B cell (primary cell): ENCODE data around the gene PIGR. TPM values are rescaled to one million over a fixed set of nuclear protein-coding genes. Genes with fewer than 3 reads are reported as not detected.

Experiments
- ATAC-seq: fragments of 200-7000 bp; cut with Tn5 transposase; one replicate; pipeline ENCODE4 v1.10.0; 2021; ENCODE audit warnings: low read depth, mild to moderate bottlenecking, moderate number of reproducible peaks, moderate library complexity
- CTCF ChIA-PET: fragments of 350-600 bp; sonication (Branson Sonifier 250); formaldehyde crosslinking; loops from one replicate; lab custom pipeline; 2021; ENCODE audit warnings: antibody characterized with exemption, inconsistent platforms; lab: Charles Lee
- POLR2A ChIA-PET: fragments of 350-600 bp; sonication (Branson Sonifier 250); formaldehyde crosslinking; loops from one replicate; lab custom pipeline; 2021; ENCODE audit warnings: antibody characterized with exemption; lab: Charles Lee
- DNase-seq: peaks from one replicate; pipeline ENCODE4 v3.0.0; 2013
- H2AFZ ChIP-seq: 2 replicates; pipeline ENCODE4 v1.6.1; 2012; ENCODE audit warnings: mild to moderate bottlenecking, low read depth, low read length; ENCODE audit not compliant: insufficient read depth, poor library complexity, severe bottlenecking
- H3K27ac ChIP-seq, 2 donors: 1 replicate in 1 of 2; 2 replicates in 1 of 2; pipeline ENCODE4 v1.5.1; 2012 to 2013; ENCODE audit warnings: low read length in 2 of 2, mild to moderate bottlenecking in 2 of 2, moderate library complexity in 1 of 2
- H3K27me3 ChIP-seq, 4 experiments: fragments of 200-600 bp in 1 of 4; sonication (generic) in 1 of 4; replicated peaks in 1 of 4; 1 replicate in 2 of 4; 2 replicates in 2 of 4; pipeline versions ENCODE4 v1.6.1 to v1.7.0; 2013 to 2016; ENCODE audit warnings: low read length in 3 of 4, mild to moderate bottlenecking in 2 of 4, mixed read lengths in 1 of 4, moderate library complexity in 1 of 4; ENCODE audit not compliant: insufficient read depth in 4 of 4, control insufficient read depth in 3 of 4; ENCODE audit errors: control extremely low read depth in 1 of 4
- H3K36me3 ChIP-seq, 2 experiments: replicated peaks in 1 of 2; 1 replicate in 1 of 2; 2 replicates in 1 of 2; pipeline versions ENCODE4 v1.6.1 to v1.7.1; 2013; ENCODE audit warnings: low read length in 1 of 2; ENCODE audit not compliant: insufficient read depth in 2 of 2, control insufficient read depth in 1 of 2; ENCODE audit errors: control extremely low read depth in 1 of 2, extremely low read depth in 1 of 2
- H3K4me1 ChIP-seq, 2 donors: fragments of 200-600 bp in 1 of 2; sonication (generic) in 1 of 2; 1 replicate in 1 of 2; 2 replicates in 1 of 2; pipeline versions ENCODE4 v1.5.1 to v1.6.1; 2013 to 2017; ENCODE audit warnings: low read length in 2 of 2; ENCODE audit not compliant: control insufficient read depth in 2 of 2, insufficient read depth in 2 of 2
- H3K4me2 ChIP-seq: replicated peaks from 2 replicates; pipeline ENCODE3; 2012; ENCODE audit warnings: mild to moderate bottlenecking, low read depth, low read length; ENCODE audit not compliant: poor library complexity, severe bottlenecking
- H3K4me3 ChIP-seq, 5 experiments: fragments of 200-600 bp in 1 of 5; sonication (generic) in 1 of 5; 1 replicate in 3 of 5; 2 replicates in 2 of 5; pipeline versions ENCODE4 v1.5.1 to v1.7.0; 2011 to 2016; ENCODE audit warnings: low read length in 4 of 5, mild to moderate bottlenecking in 4 of 5, low read depth in 2 of 5, control low read depth in 1 of 5, moderate library complexity in 1 of 5; ENCODE audit not compliant: insufficient read depth in 1 of 5; ENCODE audit errors: control extremely low read depth in 1 of 5, extremely low read depth in 1 of 5
- H3K79me2 ChIP-seq: fragments of 200-600 bp; sonication (generic); one replicate; pipeline ENCODE4 v1.6.0; 2016; ENCODE audit warnings: low read length; ENCODE audit not compliant: control insufficient read depth, insufficient read depth
- H3K9ac ChIP-seq: fragments of 200-600 bp; sonication (generic); 2 replicates; pipeline ENCODE4 v1.6.1; 2017; ENCODE audit warnings: mild to moderate bottlenecking, low read length, moderate library complexity
- H3K9me3 ChIP-seq, 3 donors: one replicate each; pipeline versions ENCODE4 v1.6.1 to v1.7.1; 2013; ENCODE audit warnings: low read length in 2 of 3; ENCODE audit not compliant: control insufficient read depth in 2 of 3, insufficient read depth in 1 of 3; ENCODE audit errors: control extremely low read depth in 1 of 3
- H4K20me1 ChIP-seq: 2 replicates; pipeline ENCODE4 v1.6.0; 2012; ENCODE audit warnings: mild to moderate bottlenecking, low read length; ENCODE audit not compliant: insufficient read depth, control insufficient read depth, poor library complexity, severe bottlenecking
- H3K27ac Mint-ChIP-seq: one replicate; pipeline ENCODE4 v1.8.0; 2021; ENCODE audit warnings: mixed read lengths
- H3K27me3 Mint-ChIP-seq: one replicate; pipeline ENCODE4 v1.8.0; 2021; ENCODE audit warnings: mixed read lengths
- H3K4me1 Mint-ChIP-seq: one replicate; pipeline ENCODE4 v1.8.0; 2021; ENCODE audit warnings: mixed read lengths
- H3K4me3 Mint-ChIP-seq: one replicate; pipeline ENCODE4 v1.8.0; 2021; ENCODE audit warnings: mixed read lengths
- H3K9me3 Mint-ChIP-seq: one replicate; pipeline ENCODE4 v1.8.0; 2022; ENCODE audit warnings: mixed read lengths; ENCODE audit not compliant: insufficient read depth
- CTCF ChIP-seq: fragments of 200-600 bp; IDR thresholded peaks from one replicate; pipeline ENCODE4 v1.8.0; 2022; ENCODE audit warnings: antibody characterized with exemption, mild to moderate bottlenecking
- EZH2 ChIP-seq: IDR thresholded peaks from 2 replicates; pipeline ENCODE4 v1.6.1; 2012; ENCODE audit warnings: borderline replicate concordance, low read depth, mild to moderate bottlenecking, moderate library complexity, low read length; ENCODE audit not compliant: insufficient read depth, poor library complexity, severe bottlenecking
- WGBS: methylation state at CpG from one replicate; pipeline ENCODE4 v1.1.5; 2013; ENCODE audit warnings: missing lambda C conversion rate; ENCODE audit not compliant: insufficient coverage; 5-methylcytosine and 5-hydroxymethylcytosine counted together
- intact Hi-C: fragments of 100-400 bp; cut with micrococcal nuclease; formaldehyde crosslinking; loops from one replicate; pipeline ENCODE4 v1.10.0; 2022
- polyA plus RNA-seq: library from polyadenylated mRNA; depleted of rRNA; stranded (reverse); fragments of >200 nt; gene quantifications from 2 replicates; pipeline ENCODE4 v1.2.3, GENCODE V29; 2012
- total RNA-seq, 2 donors: library from RNA; stranded (reverse); fragments of 120-200 nt in 1 of 2; gene quantifications; 1 replicate in 1 of 2; 2 replicates in 1 of 2; pipeline versions ENCODE4 v1.2.3 to v1.2.4, GENCODE V29; 2013 to 2022

The PIGR gene
- total and polyA plus RNA-seq, 2 donors (not counting 1 experiment from before 2014, with no cell fraction given) = 0.31 to 1.1 TPM

- TF ChIP-seq EZH2 = no peak
- TF ChIP-seq CTCF = no peak
- peaks cover 11 to 12% of the 10 kb centered on the region in 2 donors for H3K4me1 ChIP-seq
- Mint-ChIP-seq H3K27ac (no peak overlapping the region), H3K27me3 (peaks cover 3% of the 10 kb centered on the region), H3K4me1 (peaks cover 39% of the 10 kb centered on the region), H3K9me3 (no peaks in the 10 kb centered on the region), H3K4me3 (no peak overlapping the region)
- no peak overlapping the region for H3K9ac ChIP-seq
- ATAC-seq = no peak
- no peak overlapping the region for H3K4me3 ChIP-seq
- peaks cover 0 to 6% (median 4%) of the 10 kb centered on the region in 3 donors for H3K9me3 ChIP-seq
- ChIA-PET POLR2A (no interaction called here), CTCF (interaction anchor here (1.1 to 2.1 kb wide), 3 partner anchors 18 to 40 kb away, joined by 4 to 9 read pairs (median 8); no protein-coding TSS in a partner anchor)
- H3K27me3 ChIP-seq = no peaks in the 10 kb centered on the region
- no peaks in the 10 kb centered on the region for H3K36me3 ChIP-seq
- no peak overlapping the region for H2AFZ ChIP-seq
- H4K20me1 ChIP-seq = no peaks in the 10 kb centered on the region
- DNase-seq = no peak
- H3K4me2 ChIP-seq = peak overlapping the region; percentile 3
- H3K27ac ChIP-seq = no peak overlapping the region
- intact Hi-C loops = no loop called here
- WGBS = 50% methylated on average over 2 of the region's 4 CpGs
- H3K79me2 ChIP-seq = no peaks in the 10 kb centered on the region
Measured at GRCh38 chr1:206951318-206952100, 5.2 kb upstream of the PIGR start.

GRCh38 chr1:206949641-206950040 lies 3.4 kb upstream of the PIGR start:
- H3K27me3 Mint-ChIP-seq = peaks cover 8% of the 10 kb centered on the region
- Histone ChIP-seq H3K4me1 (peaks cover 11 to 12% of the 10 kb centered on the region in 2 donors), H3K9ac (no peak overlapping the region), H4K20me1 (no peaks in the 10 kb centered on the region), H3K27me3 (peaks cover 0 to 5% (median 0%) of the 10 kb centered on the region in 4 experiments), H3K4me2 (no peak overlapping the region), H2AFZ (no peak overlapping the region), H3K27ac (no peak overlapping the region), H3K79me2 (no peaks in the 10 kb centered on the region), H3K4me3 (no peak overlapping the region), H3K36me3 (no peaks in the 10 kb centered on the region), H3K9me3 (peaks cover 0 to 6% (median 4%) of the 10 kb centered on the region in 3 donors)
- H3K9me3 Mint-ChIP-seq = no peaks in the 10 kb centered on the region
- DNase-seq (no peak), ATAC-seq (no peak)
- no peak for TF ChIP-seq EZH2
- no peak for TF ChIP-seq CTCF
- ChIA-PET CTCF (interaction anchor here (0.7 to 1.8 kb wide), 5 partner anchors 9 to 140 kb away, joined by 3 to 4 read pairs (median 3); partner anchors contain the start of gene IL20), POLR2A (interaction anchor here (1.2 kb wide), 1 partner anchor 22 kb away, joined by 3 read pairs; no protein-coding TSS in a partner anchor)
- intact Hi-C loops = no loop called here
- H3K27ac Mint-ChIP-seq = no peak overlapping the region
- 100% methylated on average over 3 of the region's 5 CpGs for WGBS
- no peak overlapping the region for H3K4me3 Mint-ChIP-seq
- H3K4me1 Mint-ChIP-seq = peaks cover 35% of the 10 kb centered on the region
